GM18951 (cell line): ENCODE measurements around the gene HEXIM1.

Source experiments
- POLR2A ChIP-seq: IDR thresholded peaks from 4 replicates; pipeline ENCODE4 v1.6.1; 2011; ENCODE audit warnings: mild to moderate bottlenecking; ENCODE audit not compliant: insufficient read length, insufficient read depth; ENCODE audit errors: extremely low read depth
- in situ Hi-C: fragments of 300-500 bp; cut with MboI; formaldehyde crosslinking; loops from one replicate; pipeline ENCODE4 v1.12.0; 2022; ENCODE audit warnings: low sequenced_read_pairs, mixed read lengths, inconsistent platforms; ENCODE audit not compliant: unreplicated experiment

HEXIM1 gene

DNA sequence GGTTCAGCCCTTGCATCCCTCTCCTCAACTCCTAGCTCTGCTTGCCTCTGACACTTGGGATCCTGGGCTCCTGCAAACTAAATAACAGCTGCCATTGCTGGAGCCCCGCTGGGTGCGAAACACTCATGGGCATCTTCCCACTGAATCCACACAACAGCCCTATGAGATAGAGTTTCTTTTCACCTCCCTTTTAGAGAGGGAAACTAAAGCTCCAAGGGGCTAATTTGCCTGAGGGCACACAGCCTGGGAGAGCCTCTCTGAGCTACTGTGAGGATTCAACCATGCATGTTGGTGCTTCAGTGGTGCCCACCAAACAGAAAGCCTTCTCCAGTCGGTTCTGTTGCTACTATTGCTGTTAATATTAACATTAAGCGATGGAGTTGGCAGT, 8.7 kb upstream of the HEXIM1 start:
- TF ChIP-seq POLR2A = no peak
- in situ Hi-C loops = loop anchor here (5.0 kb wide), 1 partner anchor 58 kb away; no protein-coding TSS in a partner anchor

DNA sequence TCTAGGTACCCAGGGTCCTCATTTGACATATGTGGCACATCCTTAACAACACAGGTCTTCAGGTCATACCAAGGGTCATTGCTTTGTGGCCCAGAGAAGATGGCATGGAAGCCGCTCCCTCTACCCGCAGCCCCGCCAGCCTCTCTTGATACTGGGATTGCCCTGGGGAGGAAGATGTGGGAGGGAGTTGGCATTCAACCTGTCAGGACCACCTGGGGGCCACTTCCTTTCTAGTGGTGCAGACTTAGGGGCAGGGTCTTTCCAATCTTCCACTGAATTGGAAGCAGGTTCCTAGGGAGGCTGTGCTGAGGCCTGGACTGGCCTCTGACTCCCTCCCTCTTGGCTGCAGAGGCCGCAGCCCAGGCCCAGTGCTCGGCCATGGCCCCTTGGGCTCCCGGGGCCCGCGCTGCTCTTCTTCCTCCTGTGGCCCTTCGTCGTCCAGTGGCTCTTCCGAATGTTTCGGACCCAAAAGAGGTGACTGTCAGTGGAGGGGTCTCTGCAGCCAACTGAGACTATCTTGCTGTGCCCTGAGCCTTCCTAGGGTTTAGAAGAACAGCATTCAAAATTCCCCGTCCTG, 5.1 kb upstream of the HEXIM1 start:
- in situ Hi-C loops = no loop called here
- no peak for TF ChIP-seq POLR2A

DNA sequence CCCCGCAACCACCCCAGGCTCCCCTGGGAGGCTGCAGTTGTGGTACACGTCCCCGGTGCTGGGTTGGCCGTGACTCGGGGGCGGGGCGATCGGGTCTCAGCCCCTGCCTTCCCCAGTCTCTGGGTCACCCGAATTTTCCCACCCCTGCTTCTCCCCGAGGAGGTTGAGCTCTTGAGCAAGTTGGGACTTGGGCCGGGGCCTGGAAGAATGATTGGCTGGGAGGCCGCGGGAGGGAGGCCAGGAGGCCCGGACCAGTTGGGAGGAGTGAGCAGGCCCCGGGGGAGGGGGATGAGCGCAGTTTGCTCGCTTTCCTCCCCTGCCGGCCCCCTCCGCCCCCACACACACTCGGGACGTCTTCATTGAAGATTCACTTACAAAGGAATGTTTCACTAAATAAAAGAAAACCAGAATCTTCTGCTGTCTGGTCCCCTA, 4.5 kb upstream of the HEXIM1 start:
- peak; percentile 10 for TF ChIP-seq POLR2A
- in situ Hi-C loops = no loop called here

DNA sequence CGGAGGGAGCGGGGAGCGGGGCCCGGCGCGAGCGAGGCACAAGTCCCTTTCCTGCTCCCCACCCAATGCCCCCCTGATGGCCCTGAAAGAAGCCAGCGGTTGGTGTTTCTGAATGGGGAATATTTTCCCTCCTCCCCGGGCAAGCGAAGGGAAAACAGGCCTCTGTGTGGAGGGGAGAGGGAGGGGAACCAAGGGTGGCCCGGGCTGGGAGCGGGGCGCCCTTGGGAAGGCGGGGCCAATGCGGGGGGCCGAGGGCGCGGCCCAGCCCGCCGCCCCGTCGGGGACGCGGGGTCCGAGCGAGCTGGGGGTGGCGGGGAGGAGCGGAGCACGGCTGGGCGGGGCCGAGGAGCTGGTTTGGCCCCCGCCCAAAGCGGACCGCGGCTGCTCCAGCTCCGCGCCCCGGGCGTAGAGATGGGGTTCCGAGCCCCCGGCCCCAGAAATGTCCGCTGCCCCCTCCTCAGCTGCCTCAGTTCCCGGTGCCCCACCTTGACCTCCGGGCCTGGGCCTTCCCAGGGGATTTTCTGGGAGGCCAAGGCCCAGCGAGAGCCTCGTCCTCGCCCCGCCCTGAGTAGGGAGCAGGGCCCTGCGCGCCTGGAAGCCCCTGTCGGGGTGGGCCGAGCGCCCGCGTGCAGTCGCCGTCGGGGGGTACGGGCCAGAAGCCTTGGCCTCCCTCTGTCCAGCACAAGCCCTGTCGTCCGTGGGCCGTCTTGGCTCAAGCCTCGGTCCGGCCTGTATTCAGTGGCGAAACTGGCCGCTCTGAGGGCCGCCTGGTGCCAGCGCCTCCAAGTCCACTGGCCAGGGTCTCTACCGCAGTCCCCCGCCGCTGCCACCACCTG, 3.9 kb upstream of the HEXIM1 start:
- TF ChIP-seq POLR2A = peak; percentile 33
- in situ Hi-C loops = no loop called here

DNA sequence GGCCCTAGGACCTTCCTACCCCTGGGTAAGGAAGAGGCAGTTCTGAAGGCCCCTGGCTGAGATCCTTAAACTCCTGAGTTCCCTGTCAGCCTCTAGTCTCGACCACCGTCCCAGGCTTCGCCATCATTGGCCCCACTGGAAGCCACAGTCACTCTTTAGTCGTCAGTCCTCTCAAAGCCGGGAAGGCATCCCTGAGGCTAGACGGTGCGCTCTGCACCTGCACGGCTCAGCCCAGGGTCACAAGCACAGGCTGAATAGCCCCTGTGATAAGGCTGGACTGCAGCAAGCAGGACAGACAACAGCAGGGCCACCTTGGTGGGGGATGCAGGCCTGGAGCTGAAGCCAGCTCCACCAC, 3.3 kb upstream of the HEXIM1 start:
- TF ChIP-seq POLR2A = no peak
- in situ Hi-C loops = no loop called here

DNA sequence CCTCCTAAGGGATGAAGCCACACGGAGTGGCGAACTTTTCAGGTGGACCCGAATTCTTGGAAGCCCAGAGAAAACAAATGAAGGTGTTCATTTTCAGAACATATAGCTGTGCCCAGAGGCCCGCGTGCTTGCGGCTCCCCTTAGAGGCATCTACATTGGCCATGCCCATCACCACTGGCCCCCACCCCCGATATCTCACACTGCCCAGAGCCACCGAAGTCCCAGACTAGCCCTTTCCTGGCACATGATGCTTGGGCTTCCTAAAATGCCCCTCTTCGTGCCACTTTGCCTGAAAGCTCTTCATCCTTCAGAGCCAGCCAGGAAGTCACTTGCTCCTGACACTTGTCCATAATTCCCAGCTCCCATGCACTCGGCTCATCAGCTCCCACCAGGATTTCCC, 2.1 kb upstream of the HEXIM1 start:
- in situ Hi-C loops = no loop called here
- no peak for TF ChIP-seq POLR2A

DNA sequence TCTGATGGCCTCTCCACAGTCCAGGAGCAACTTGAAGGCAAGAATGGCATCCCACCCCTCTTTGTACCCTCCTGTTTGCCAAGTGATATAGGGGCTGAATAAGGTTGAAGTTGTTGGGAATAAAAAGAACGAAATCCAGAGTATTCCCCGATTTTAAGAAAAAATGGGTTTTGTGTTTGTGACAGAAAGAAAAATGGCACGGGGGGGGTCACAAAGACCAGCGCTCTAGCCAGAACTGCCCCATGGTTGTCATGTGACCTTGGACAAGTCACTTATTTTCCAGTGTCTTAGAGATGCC, 1.7 kb upstream of the HEXIM1 start:
- in situ Hi-C loops = no loop called here
- TF ChIP-seq POLR2A = no peak

DNA sequence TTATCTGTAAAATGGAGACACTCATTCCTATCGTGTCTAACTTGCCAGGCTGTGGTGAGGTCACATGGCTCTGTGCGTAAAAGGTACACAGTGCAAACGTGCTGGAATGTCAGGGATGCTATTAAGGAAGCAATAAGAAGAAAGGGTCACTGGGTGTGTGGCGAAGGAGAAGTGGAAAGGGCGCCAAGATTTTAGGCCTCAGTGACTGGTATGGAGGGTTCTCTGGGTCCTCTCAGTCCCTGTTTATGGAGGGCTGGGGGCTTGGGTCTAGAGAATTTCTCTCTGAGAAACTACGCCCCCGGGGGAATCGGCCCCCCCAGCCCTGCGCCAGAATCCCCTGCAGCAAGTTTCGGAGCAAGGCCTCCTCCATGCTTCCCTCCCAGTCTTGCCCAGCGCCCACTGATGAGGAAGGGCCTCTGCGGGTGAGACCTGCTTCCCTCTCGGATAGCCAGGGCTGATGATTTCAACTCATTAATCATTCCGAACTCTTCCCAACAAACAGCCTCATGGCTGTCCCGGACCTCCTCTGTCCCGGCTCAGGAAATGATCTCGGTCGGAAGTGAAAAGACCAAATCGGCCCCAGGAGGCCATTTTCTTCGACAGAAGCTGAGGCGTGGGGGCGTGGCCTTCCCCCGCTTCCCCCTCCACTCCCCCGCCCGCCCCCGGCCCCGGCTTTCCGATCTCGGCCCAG, 1.2 kb upstream of the HEXIM1 start:
- in situ Hi-C loops = no loop called here

DNA sequence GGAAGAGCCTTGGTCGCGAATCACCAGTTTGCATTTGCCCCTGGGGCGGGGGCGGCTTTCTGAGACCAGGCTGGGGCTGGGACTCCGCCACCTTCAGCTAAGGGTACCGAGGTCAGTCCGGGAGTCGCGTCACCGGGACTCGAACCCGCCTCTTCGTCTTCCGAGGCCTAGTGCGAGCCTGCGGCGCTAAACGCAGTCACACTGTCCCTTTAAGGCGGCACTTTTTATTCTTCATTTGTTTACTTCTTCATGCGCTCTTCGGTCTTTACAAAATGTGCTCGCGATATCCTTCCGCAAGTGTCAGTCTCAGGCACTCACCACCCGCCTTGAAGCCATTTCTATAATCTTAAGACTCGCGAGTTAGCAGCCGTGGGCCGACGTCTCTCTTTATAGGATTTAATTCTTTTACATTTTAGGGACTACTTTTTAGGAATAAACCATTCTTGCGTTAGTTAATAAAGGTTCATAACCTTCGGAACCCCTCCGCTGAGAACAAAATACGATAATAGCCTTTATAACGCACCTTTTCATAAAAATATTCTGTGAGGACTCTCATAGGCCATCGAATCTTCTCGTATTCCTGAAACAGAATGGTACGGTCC, 593 bp upstream of the HEXIM1 start:
- in situ Hi-C loops = no loop called here
- TF ChIP-seq POLR2A = peak; percentile 51

More for the DNA sequence above, 1.2 kb upstream of the HEXIM1 start:
- TF ChIP-seq POLR2A = peak; percentile 63

DNA sequence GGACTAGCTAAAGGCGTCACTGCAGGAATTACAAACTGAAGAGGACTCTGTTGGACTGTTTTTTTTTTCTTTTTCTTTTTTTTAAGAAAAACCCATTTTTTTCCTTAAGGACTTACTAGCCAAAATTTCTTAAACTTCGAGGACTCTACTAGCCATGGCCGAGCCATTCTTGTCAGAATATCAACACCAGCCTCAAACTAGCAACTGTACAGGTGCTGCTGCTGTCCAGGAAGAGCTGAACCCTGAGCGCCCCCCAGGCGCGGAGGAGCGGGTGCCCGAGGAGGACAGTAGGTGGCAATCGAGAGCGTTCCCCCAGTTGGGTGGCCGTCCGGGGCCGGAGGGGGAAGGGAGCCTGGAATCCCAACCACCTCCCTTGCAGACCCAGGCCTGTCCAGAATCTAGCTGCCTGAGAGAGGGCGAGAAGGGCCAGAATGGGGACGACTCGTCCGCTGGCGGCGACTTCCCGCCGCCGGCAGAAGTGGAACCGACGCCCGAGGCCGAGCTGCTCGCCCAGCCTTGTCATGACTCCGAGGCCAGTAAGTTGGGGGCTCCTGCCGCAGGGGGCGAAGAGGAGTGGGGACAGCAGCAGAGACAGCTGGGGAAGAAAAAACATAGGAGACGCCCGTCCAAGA, 878 bp downstream of the HEXIM1 start:
- in situ Hi-C loops = no loop called here
- peak; percentile 17 for TF ChIP-seq POLR2A

DNA sequence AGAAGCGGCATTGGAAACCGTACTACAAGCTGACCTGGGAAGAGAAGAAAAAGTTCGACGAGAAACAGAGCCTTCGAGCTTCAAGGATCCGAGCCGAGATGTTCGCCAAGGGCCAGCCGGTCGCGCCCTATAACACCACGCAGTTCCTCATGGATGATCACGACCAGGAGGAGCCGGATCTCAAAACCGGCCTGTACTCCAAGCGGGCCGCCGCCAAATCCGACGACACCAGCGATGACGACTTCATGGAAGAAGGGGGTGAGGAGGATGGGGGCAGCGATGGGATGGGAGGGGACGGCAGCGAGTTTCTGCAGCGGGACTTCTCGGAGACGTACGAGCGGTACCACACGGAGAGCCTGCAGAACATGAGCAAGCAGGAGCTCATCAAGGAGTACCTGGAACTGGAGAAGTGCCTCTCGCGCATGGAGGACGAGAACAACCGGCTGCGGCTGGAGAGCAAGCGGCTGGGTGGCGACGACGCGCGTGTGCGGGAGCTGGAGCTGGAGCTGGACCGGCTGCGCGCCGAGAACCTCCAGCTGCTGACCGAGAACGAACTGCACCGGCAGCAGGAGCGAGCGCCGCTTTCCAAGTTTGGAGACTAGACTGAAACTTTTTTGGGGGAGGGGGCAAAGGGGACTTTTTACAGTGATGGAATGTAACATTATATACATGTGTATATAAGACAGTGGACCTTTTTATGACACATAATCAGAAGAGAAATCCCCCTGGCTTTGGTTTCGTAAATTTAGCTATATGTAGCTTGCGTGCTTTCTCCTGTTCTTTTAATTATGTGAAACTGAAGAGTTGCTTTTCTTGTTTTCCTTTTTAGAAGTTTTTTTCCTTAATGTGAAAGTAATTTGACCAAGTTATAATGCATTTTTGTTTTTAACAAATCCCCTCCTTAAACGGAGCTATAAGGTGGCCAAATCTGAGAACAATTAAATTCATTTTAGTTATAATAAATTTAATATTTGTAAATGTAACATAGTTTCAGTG, 1.7 kb downstream of the HEXIM1 start:
- TF ChIP-seq POLR2A = peak; percentile 45
- in situ Hi-C loops = no loop called here
